Placental epithelial cell (primary cell): Measurements from ENCODE around the gene MRPL42. TPM values are rescaled to one million over a fixed set of nuclear protein-coding genes. Genes with fewer than 3 reads are reported as not detected.

Source experiments
- small RNA-seq: library from RNA; depleted of rRNA; stranded (forward); fragments of <200 nt; gene quantifications from one replicate; pipeline ENCODE3, GENCODE V24; 2012
- total RNA-seq: library from RNA; depleted of rRNA; stranded (reverse); fragments of >200 nt; gene quantifications from 2 replicates; pipeline ENCODE4 v1.2.3, GENCODE V29; 2012

Gene MRPL42
- total RNA-seq, result 12.2 and 51.8 TPM in 2 replicates

DNA sequence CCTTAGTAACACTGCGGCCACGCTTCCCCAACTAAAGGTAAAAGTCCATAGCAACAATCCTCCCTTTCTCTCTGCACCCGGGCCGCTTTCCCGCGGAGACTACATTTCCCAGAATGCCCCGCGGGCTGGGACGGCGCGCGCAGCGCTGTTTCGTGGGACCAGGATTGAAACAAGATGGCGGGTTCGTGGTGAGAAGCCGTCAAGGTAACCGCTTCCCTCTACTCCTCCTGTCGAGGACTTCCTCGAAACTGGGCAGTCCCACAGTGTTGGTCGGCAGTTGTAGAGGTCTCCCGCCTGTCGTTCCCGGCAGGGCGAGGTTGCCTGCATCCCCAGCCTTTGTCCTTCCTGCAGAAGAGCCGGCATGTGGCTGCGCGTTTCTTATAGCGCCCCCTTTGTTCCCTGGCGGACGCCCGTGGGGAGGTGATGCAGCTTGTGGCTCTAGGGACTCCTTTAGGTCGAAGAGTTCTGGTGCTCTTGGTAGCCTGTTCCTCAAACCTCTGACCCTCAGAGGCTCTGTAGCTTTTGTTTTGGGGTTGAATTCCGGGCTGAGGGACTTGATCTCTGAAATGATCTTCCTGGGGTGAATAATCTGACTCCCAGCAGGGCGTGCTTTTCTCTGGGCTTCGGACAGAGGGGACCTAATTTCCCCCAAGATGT lies at the start of gene MRPL42:
TSS of gene MRPL42 (plus strand) at position 164 of the 657 bp plus-strand sequence. CDS start 1,772 bp downstream, outside the sequence.

DNA sequence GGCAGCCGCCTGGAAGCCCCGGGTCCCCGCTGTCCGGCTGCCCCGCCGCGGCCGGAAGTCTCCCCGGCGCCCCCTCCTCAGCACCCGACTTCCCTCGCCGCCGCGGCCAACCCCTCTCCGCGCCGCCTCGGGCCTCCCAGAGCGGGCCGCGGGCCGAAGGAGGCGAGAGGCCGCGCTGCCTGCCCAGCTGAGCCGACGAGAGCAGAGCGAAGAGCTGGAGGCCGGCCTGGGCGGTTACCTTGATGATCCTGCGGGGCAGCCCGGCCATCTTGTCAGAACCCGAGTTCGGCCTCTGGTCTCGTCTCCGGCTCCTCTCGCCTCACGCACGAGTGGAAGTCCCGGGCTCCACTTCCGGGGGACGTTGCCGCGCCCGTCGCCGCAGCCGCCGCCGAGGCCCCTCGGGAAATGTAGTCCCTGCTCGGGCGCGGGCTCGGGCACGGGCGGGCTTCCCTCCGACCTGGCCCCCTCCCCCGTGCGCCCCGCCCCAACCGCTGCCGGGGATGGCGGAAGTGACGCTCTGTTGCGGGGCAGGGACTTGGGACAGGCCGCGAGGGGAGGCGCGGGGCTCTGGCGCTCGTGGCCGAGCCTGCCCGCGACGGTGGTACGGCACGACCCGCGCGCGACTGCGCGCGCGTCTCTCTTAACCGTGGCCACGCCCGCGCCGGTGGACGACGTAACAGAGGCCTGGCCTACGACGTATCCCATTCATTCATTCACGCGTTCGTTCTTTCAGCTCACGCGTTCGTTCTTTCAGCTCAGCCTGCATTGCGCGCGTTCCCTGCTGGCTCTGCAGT lies 25.5 kb upstream of the MRPL42 start, which contains the start of gene UBE2N:
TSS of gene UBE2N (minus strand) at position 331 of the 794 bp plus-strand sequence. CDS start at position 268, 63 bp downstream.

Small RNA genes lying within 50 kb of the gene (small RNA-seq; reads per million reads assigned to genes)
- not detected for gene RF00019

Other genes with a start within 250 kb of the MRPL42 start
- gene NUDT4, start 89.6 kb upstream of the MRPL42 start, total RNA-seq, result 34.2 and 45.9 TPM in 2 replicates
- 34.2 and 41.2 TPM in 2 replicates for gene UBE2N, start 25.6 kb upstream of the MRPL42 start, total RNA-seq
- 35.6 and 63.6 TPM in 2 replicates for gene SOCS2, start 105.2 kb downstream of the MRPL42 start, total RNA-seq
- gene CRADD, start 209.9 kb downstream of the MRPL42 start, total RNA-seq, result 8.9 and 14.9 TPM in 2 replicates